Ascending aorta (tissue), 2 donors: ENCODE data around the gene HMGB3. TPM values are rescaled to one million over a fixed set of nuclear protein-coding genes. Genes with fewer than 3 reads are reported as not detected.
A peak's percentile ranks its signal among the peaks of the same experiment; 100 is the strongest.

Experiments used
- DNase-seq, 2 donors: peaks; one replicate each; pipeline ENCODE4 v3.0.0-alpha.2; 2019; ENCODE audit warnings: low spot score in 2 of 2
- H3K27ac ChIP-seq, 2 donors: fragments of 200-600 bp; sonication (generic); one replicate each; pipeline ENCODE4 v1.5.1; 2016 to 2017; ENCODE audit warnings: mild to moderate bottlenecking in 1 of 2
- H3K27me3 ChIP-seq: fragments of 200-600 bp; sonication (generic); one replicate; pipeline ENCODE4 v1.5.1; 2017
- H3K36me3 ChIP-seq, 2 donors: fragments of 200-600 bp; sonication (generic); one replicate each; pipeline ENCODE4 v1.5.1; 2016
- H3K4me1 ChIP-seq, 2 donors: fragments of 200-600 bp; sonication (generic); one replicate each; pipeline ENCODE4 v1.5.1; 2016 to 2017; ENCODE audit warnings: mild to moderate bottlenecking in 1 of 2
- H3K4me3 ChIP-seq, 2 donors: fragments of 200-600 bp; sonication (generic); one replicate each; pipeline ENCODE4 v1.5.1; 2016 to 2017; ENCODE audit warnings: mild to moderate bottlenecking in 1 of 2
- H3K9me3 ChIP-seq, 2 donors: fragments of 200-600 bp; sonication (generic); one replicate each; pipeline ENCODE4 v1.5.1; 2016
- CTCF ChIP-seq, 3 experiments: fragments of 200-600 bp in 2 of 3; fragments of 450-650 bp in 1 of 3; sonication (generic) in 2 of 3; IDR thresholded peaks; one replicate each; pipeline ENCODE4 v1.5.1; 2016 to 2019; ENCODE audit warnings: antibody characterized with exemption in 3 of 3, mild to moderate bottlenecking in 1 of 3, moderate library complexity in 1 of 3
- intact Hi-C: fragments of 100-400 bp; cut with DNase I; formaldehyde crosslinking; loops from one replicate; pipeline ENCODE4 v1.15.1; 2023
- total RNA-seq: library from RNA; depleted of rRNA; stranded (reverse); fragments of >200 nt; gene quantifications from one replicate; pipeline ENCODE4 v1.1.0, GENCODE V29; 2016

HMGB3 gene
- total RNA-seq, 1 donor from 2014 or later: 0.21 TPM

- intact Hi-C loops: no loop called here
- H3K4me3 ChIP-seq: no peak overlapping the region
- no peak overlapping the region for H3K27ac ChIP-seq
- H3K36me3 ChIP-seq: no peaks in the 10 kb centered on the region
- H3K4me1 ChIP-seq: no peaks in the 10 kb centered on the region
- no peaks in the 10 kb centered on the region for H3K9me3 ChIP-seq
- DNase-seq: no peak
- TF ChIP-seq CTCF (IDR thresholded peaks at IDR 0.05): no peak
- no peaks in the 10 kb centered on the region for H3K27me3 ChIP-seq
Measured at GRCh38 chrX:150977411-150978162, 5.5 kb upstream of the HMGB3 start.

GRCh38 chrX:150980186-150980585 is 2.9 kb upstream of the HMGB3 start:
- Histone ChIP-seq H3K27me3 (no peaks in the 10 kb centered on the region), H3K27ac (no peak overlapping the region), H3K36me3 (no peaks in the 10 kb centered on the region), H3K4me1 (peaks cover 0 to 2% of the 10 kb centered on the region in 2 donors), H3K9me3 (no peaks in the 10 kb centered on the region), H3K4me3 (no peak overlapping the region)
- intact Hi-C loops: no loop called here
- no peak for DNase-seq
- TF ChIP-seq CTCF (IDR thresholded peaks at IDR 0.05): no peak

GRCh38 chrX:150980711-150981110 is 2.4 kb upstream of the HMGB3 start:
- H3K9me3 ChIP-seq: no peaks in the 10 kb centered on the region
- DNase-seq: no peak
- no peak overlapping the region for H3K4me3 ChIP-seq
- H3K27ac ChIP-seq: no peak overlapping the region
- H3K36me3 ChIP-seq: no peaks in the 10 kb centered on the region
- H3K27me3 ChIP-seq: no peaks in the 10 kb centered on the region
- TF ChIP-seq CTCF (IDR thresholded peaks at IDR 0.05): no peak
- H3K4me1 ChIP-seq: peaks cover 0 to 2% of the 10 kb centered on the region in 2 donors
- intact Hi-C loops: no loop called here

GRCh38 chrX:150982235-150982787 is 824 bp upstream of the HMGB3 start:
- peak overlapping the region; percentile 65 to 74 for H3K4me3 ChIP-seq
- intact Hi-C loops: loop anchor here (2.0 kb wide), 1 partner anchor 210 kb away; no protein-coding TSS in a partner anchor
- no peak overlapping the region for H3K27ac ChIP-seq

GRCh38 chrX:150983521-150984168 is 510 bp downstream of the HMGB3 start:
- Histone ChIP-seq H3K4me1 (peaks cover 0 to 2% of the 10 kb centered on the region in 2 donors), H3K9me3 (no peaks in the 10 kb centered on the region), H3K27me3 (no peaks in the 10 kb centered on the region), H3K36me3 (no peaks in the 10 kb centered on the region), H3K4me3 (peak overlapping the region; percentile 65 to 74), H3K27ac (no peak overlapping the region)
- intact Hi-C loops: loop anchor here (1.0 to 2.0 kb wide), 2 partner anchors 84 to 211 kb away; no protein-coding TSS in a partner anchor
- DNase-seq: no peak
- TF ChIP-seq CTCF (IDR thresholded peaks at IDR 0.05): no peak

More at GRCh38 chrX:150982235-150982787, 824 bp upstream of the HMGB3 start:
- Histone ChIP-seq H3K9me3 (no peaks in the 10 kb centered on the region), H3K27me3 (no peaks in the 10 kb centered on the region), H3K4me1 (peaks cover 0 to 2% of the 10 kb centered on the region in 2 donors), H3K36me3 (no peaks in the 10 kb centered on the region)
- TF ChIP-seq CTCF (IDR thresholded peaks at IDR 0.05): no peak
- DNase-seq: no peak
